ENCODE results near the gene TMPRSS11B. TPM values are rescaled to one million over a fixed set of nuclear protein-coding genes. Genes with fewer than 3 reads are reported as not detected.

Gene TMPRSS11B
- total and polyA plus RNA-seq, 4 donors, result 0.02 TPM; not detected in 3

DNA sequence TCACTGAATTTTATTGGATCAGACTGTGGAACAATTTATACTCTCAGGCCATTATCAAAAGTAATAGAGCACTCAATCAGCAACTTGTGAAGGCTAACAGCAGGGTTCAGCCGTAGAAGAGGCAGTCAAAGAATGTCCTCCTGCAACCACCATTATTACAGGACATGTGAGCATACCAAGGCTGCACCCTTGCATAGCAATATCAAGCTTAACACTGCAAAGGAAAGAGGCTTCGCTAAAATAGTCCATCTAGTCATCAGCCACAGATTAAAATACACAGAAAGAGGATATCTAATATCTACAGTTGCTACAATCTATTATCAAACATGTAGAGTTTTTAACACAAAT is 42.9 kb upstream of the TMPRSS11B start:
- DNase-seq (ENCODE audit: low spot score), result no peak
- Histone ChIP-seq H3K9ac (ENCODE audit: low read depth in 1 of 2, low read length in 2 of 2) (no peak overlapping the region), H3K27ac (ENCODE audit: low read depth in 1 of 2, low read length in 2 of 2) (no peak overlapping the region)

GRCh38 chr4:68287704-68288392 is 42.4 kb upstream of the TMPRSS11B start:
- Histone ChIP-seq H3K9ac (ENCODE audit: low read depth in 1 of 2, low read length in 2 of 2) (no peak overlapping the region), H3K4me3 (ENCODE audit: low read depth in 1 of 3, low read length in 3 of 3) (no peak overlapping the region), H3K27me3 (ENCODE audit: control insufficient read depth in 4 of 4, insufficient read depth in 4 of 4, low read length in 3 of 4) (no peaks in the 10 kb centered on the region), H3K27ac (ENCODE audit: low read depth in 1 of 2, low read length in 2 of 2) (no peak overlapping the region), H3K4me1 (ENCODE audit: control insufficient read depth in 4 of 4, insufficient read depth in 4 of 4, low read length in 3 of 4) (no peaks in the 10 kb centered on the region), H3K36me3 (ENCODE audit: control insufficient read depth in 4 of 4, insufficient read depth in 3 of 4, low read depth in 1 of 4, low read length in 3 of 4) (no peaks in the 10 kb centered on the region), H3K9me3 (ENCODE audit: control insufficient read depth in 4 of 4, low read length in 3 of 4) (no peaks in the 10 kb centered on the region)
- no peak for TF ChIP-seq JUND (IDR thresholded peaks at IDR 0.05)
- TF ChIP-seq FOXA1 (IDR thresholded peaks at IDR 0.05), result no peak
- TF ChIP-seq YY1 (IDR thresholded peaks at IDR 0.05), result no peak
- TF ChIP-seq RXRA (IDR thresholded peaks at IDR 0.05), result no peak
- no peak for TF ChIP-seq ZBTB33 (IDR thresholded peaks at IDR 0.05)
- TF ChIP-seq EGR1 (IDR thresholded peaks at IDR 0.05; ENCODE audit: low read depth in 2 of 2), result no peak
- TF ChIP-seq FOXA2 (IDR thresholded peaks at IDR 0.05), result no peak
- TF ChIP-seq, protein P1, sequence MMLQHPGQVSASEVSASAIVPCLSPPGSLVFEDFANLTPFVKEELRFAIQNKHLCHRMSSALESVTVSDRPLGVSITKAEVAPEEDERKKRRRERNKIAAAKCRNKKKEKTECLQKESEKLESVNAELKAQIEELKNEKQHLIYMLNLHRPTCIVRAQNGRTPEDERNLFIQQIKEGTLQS (IDR thresholded peaks at IDR 0.05), result no peak
- TF ChIP-seq HNF4G (IDR thresholded peaks at IDR 0.05), result no peak
- no peak for DNase-seq (ENCODE audit: low spot score)
- 65% methylated on average over 3 of the region's 3 CpGs for WGBS

More for the DNA sequence above, 42.9 kb upstream of the TMPRSS11B start:
- WGBS, result 75% methylated on average over 2 of the region's 2 CpGs
- Histone ChIP-seq H3K4me3 (ENCODE audit: low read depth in 1 of 3, low read length in 3 of 3) (no peak overlapping the region), H3K9me3 (ENCODE audit: control insufficient read depth in 4 of 4, low read length in 3 of 4) (no peaks in the 10 kb centered on the region), H3K36me3 (ENCODE audit: control insufficient read depth in 4 of 4, insufficient read depth in 3 of 4, low read depth in 1 of 4, low read length in 3 of 4) (no peaks in the 10 kb centered on the region), H3K27me3 (ENCODE audit: control insufficient read depth in 4 of 4, insufficient read depth in 4 of 4, low read length in 3 of 4) (no peaks in the 10 kb centered on the region), H3K4me1 (ENCODE audit: control insufficient read depth in 4 of 4, insufficient read depth in 4 of 4, low read length in 3 of 4) (no peaks in the 10 kb centered on the region)
- TF ChIP-seq FOXA2 (IDR thresholded peaks at IDR 0.05) (no peak), RAD21 (IDR thresholded peaks at IDR 0.05) (no peak), TAF1 (conservative IDR thresholded peaks at IDR 0.05) (no peak), RXRA (IDR thresholded peaks at IDR 0.05) (no peak), GABPA (IDR thresholded peaks at IDR 0.05 in 1 of 2, conservative IDR thresholded peaks at IDR 0.05 in 1 of 2) (no peak)

- Histone ChIP-seq H3K27me3 (ENCODE audit: control insufficient read depth in 4 of 4, insufficient read depth in 4 of 4, low read length in 3 of 4) (no peaks in the 10 kb centered on the region), H3K4me1 (ENCODE audit: control insufficient read depth in 4 of 4, insufficient read depth in 4 of 4, low read length in 3 of 4) (no peaks in the 10 kb centered on the region), H3K9ac (ENCODE audit: low read depth in 1 of 2, low read length in 2 of 2) (no peak overlapping the region), H3K27ac (ENCODE audit: low read depth in 1 of 2, low read length in 2 of 2) (no peak overlapping the region), H3K36me3 (ENCODE audit: control insufficient read depth in 4 of 4, insufficient read depth in 3 of 4, low read depth in 1 of 4, low read length in 3 of 4) (no peaks in the 10 kb centered on the region), H3K4me3 (ENCODE audit: low read depth in 1 of 3, low read length in 3 of 3) (no peak overlapping the region), H3K9me3 (ENCODE audit: control insufficient read depth in 4 of 4, low read length in 3 of 4) (no peaks in the 10 kb centered on the region)
- 89% methylated on average over 3 of the region's 3 CpGs for WGBS
- DNase-seq (ENCODE audit: low spot score), result no peak
- TF ChIP-seq FOXA2 (IDR thresholded peaks at IDR 0.05) (no peak), CTCF (IDR thresholded peaks at IDR 0.05; ENCODE audit: low read depth, low read length, missing input control) (no peak), FOXA1 (IDR thresholded peaks at IDR 0.05) (no peak), JUND (IDR thresholded peaks at IDR 0.05) (no peak), RAD21 (IDR thresholded peaks at IDR 0.05) (no peak)
- TF ChIP-seq, protein P2, sequence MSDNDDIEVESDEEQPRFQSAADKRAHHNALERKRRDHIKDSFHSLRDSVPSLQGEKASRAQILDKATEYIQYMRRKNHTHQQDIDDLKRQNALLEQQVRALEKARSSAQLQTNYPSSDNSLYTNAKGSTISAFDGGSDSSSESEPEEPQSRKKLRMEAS (IDR thresholded peaks at IDR 0.05), result no peak
Measured at GRCh38 chr4:68283714-68284113, 38.2 kb upstream of the TMPRSS11B start.
